Caco-2 (cell line): Measurements from ENCODE around the gene EMC10. TPM values are rescaled to one million over a fixed set of nuclear protein-coding genes. Genes with fewer than 3 reads are reported as not detected.
A peak's percentile ranks its signal among the peaks of the same experiment; 100 is the strongest.

Experiments used
- BruUV-seq: library from RNA; stranded (reverse); fragments of 400-500 nt; replicated peaks from 2 replicates; lab custom pipeline; 2021; lab: Mats Ljungman, UMichigan
- CTCF ChIA-PET: fragments of 300-600 bp; sonication (Branson Sonifier 250); formaldehyde crosslinking; loops from one replicate; lab custom pipeline; 2022; ENCODE audit warnings: antibody characterized with exemption; lab: Charles Lee
- POLR2A ChIA-PET: fragments of 300-600 bp; sonication (Branson Sonifier 250); formaldehyde crosslinking; loops from one replicate; lab custom pipeline; 2022; ENCODE audit warnings: antibody characterized with exemption; lab: Charles Lee
- DNase-seq, 2 experiments: peaks; one replicate each; pipeline versions ENCODE4 v3.0.0 to v3.0.0-alpha.2; 2020 to 2022
- H3K27me3 ChIP-seq: replicated peaks from 2 replicates; pipeline ENCODE4 v1.6.0; 2011; ENCODE audit warnings: low read length; ENCODE audit not compliant: control insufficient read depth, insufficient read depth
- H3K36me3 ChIP-seq: 2 replicates; pipeline ENCODE4 v1.5.1; 2011; ENCODE audit warnings: low read length; ENCODE audit not compliant: control insufficient read depth, insufficient read depth
- H3K4me1 ChIP-seq: fragments of 250-450 bp; sonication (Bioruptor Pico); 2 replicates; pipeline ENCODE4 v1.5.1; 2020; ENCODE audit warnings: mild to moderate bottlenecking
- H3K4me3 ChIP-seq: 2 replicates; pipeline ENCODE4 v1.5.1; 2011; ENCODE audit warnings: low read depth, mild to moderate bottlenecking, control low read depth, low read length
- H3K9me3 ChIP-seq: fragments of 250-450 bp; sonication (Bioruptor Pico); 2 replicates; pipeline ENCODE4 v1.5.1; 2020; ENCODE audit warnings: mild to moderate bottlenecking, moderate library complexity
- H3K27ac Mint-ChIP-seq: one replicate; pipeline ENCODE4 v1.8.0; 2022; ENCODE audit warnings: mixed read lengths; ENCODE audit not compliant: unreplicated experiment
- H3K27me3 Mint-ChIP-seq: one replicate; pipeline ENCODE4 v1.8.0; 2022; ENCODE audit warnings: mixed read lengths; ENCODE audit not compliant: insufficient read depth, unreplicated experiment
- H3K36me3 Mint-ChIP-seq: one replicate; pipeline ENCODE4 v1.8.0; 2022; ENCODE audit warnings: mild to moderate bottlenecking, mixed read lengths; ENCODE audit not compliant: insufficient read depth, unreplicated experiment
- H3K4me1 Mint-ChIP-seq: one replicate; pipeline ENCODE4 v1.8.0; 2022; ENCODE audit warnings: low read depth, mixed read lengths; ENCODE audit not compliant: unreplicated experiment
- H3K4me3 Mint-ChIP-seq: one replicate; pipeline ENCODE4 v1.8.0; 2022; ENCODE audit warnings: mild to moderate bottlenecking, moderate library complexity, mixed read lengths; ENCODE audit not compliant: unreplicated experiment
- H3K9me3 Mint-ChIP-seq: one replicate; pipeline ENCODE4 v1.8.0; 2022; ENCODE audit warnings: mixed read lengths; ENCODE audit not compliant: unreplicated experiment
- intact Hi-C: fragments of 100-400 bp; cut with micrococcal nuclease; formaldehyde crosslinking; loops from one replicate; pipeline ENCODE4 v1.10.0; 2022; ENCODE audit not compliant: unreplicated experiment
- total RNA-seq: library from RNA; stranded (reverse); gene quantifications from 2 replicates; pipeline ENCODE4 v1.2.3, GENCODE V29; 2022
- TF ChIP-seq, protein P1 (sequence below), 2 experiments: fragments of 200-600 bp in 1 of 2; IDR thresholded peaks; 1 replicate in 1 of 2; 2 replicates in 1 of 2; pipeline versions ENCODE4 v1.5.1 to v1.8.0; 2011 to 2022; ENCODE audit warnings: antibody characterized with exemption in 1 of 2, control low read depth in 1 of 2, inconsistent platforms in 1 of 2, low read depth in 1 of 2, low read length in 1 of 2, mild to moderate bottlenecking in 1 of 2, moderate library complexity in 1 of 2; ENCODE audit not compliant: insufficient read depth in 1 of 2, severe bottlenecking in 1 of 2, unreplicated experiment in 1 of 2

Gene EMC10
- total RNA-seq, 1 experiment from 2014 or later, result 42.9 TPM

DNA sequence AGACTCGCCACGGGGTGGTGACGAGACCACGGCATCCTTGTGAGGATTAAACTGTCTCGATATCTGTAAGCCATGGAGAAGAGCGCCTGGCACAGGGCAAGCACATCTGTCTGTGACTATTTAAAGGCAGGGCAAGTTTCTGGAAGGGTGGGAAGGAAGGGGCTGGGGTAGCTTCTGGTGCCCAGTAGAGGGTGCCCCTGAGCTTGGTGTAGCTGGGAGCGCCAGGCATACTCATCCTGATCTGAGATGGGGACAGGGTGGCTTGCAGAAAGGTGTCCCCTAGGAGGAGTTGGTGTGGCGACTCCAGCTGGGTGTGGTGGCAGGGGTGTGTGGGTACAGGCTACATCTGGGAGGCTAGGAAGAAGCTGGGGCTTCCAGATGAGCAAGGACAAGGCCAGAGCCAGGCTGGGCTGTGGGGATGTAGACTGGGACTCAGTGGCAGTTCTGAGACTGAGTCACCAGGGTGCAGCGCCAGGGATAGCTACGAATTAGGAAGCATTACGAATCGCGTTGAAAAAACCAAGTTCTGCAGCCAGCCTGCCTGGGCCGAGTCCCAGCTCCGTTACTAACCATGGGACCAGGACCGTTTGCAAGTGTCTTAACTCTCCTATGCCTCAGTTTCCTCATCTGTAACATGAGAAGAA lies 60.5 kb downstream of the EMC10 start:
- intact Hi-C loops, result loop anchor here (1.0 to 10.0 kb wide), 3 partner anchors 20 to 247 kb away; no protein-coding TSS in a partner anchor
- H3K27me3 Mint-ChIP-seq, result peaks cover 5% of the 10 kb centered on the region
- DNase-seq, result no peak
- no peaks in the 10 kb centered on the region for H3K36me3 Mint-ChIP-seq
- H3K4me3 ChIP-seq, result no peak overlapping the region
- H3K36me3 ChIP-seq, result no peaks in the 10 kb centered on the region
- H3K27me3 ChIP-seq, result no peaks in the 10 kb centered on the region
- no peaks in the 10 kb centered on the region for H3K4me1 Mint-ChIP-seq
- H3K27ac Mint-ChIP-seq, result no peak overlapping the region
- POLR2A ChIA-PET, result no interaction called here
- BruUV-seq, result no TSS peak
- CTCF ChIA-PET, result interaction anchor here (1.1 to 4.1 kb wide), 7 partner anchors 8 to 385 kb away, joined by 3 to 25 read pairs (median 4); partner anchors contain the start of gene JOSD2
- no peaks in the 10 kb centered on the region for H3K4me1 ChIP-seq
- TF ChIP-seq, protein P1, sequence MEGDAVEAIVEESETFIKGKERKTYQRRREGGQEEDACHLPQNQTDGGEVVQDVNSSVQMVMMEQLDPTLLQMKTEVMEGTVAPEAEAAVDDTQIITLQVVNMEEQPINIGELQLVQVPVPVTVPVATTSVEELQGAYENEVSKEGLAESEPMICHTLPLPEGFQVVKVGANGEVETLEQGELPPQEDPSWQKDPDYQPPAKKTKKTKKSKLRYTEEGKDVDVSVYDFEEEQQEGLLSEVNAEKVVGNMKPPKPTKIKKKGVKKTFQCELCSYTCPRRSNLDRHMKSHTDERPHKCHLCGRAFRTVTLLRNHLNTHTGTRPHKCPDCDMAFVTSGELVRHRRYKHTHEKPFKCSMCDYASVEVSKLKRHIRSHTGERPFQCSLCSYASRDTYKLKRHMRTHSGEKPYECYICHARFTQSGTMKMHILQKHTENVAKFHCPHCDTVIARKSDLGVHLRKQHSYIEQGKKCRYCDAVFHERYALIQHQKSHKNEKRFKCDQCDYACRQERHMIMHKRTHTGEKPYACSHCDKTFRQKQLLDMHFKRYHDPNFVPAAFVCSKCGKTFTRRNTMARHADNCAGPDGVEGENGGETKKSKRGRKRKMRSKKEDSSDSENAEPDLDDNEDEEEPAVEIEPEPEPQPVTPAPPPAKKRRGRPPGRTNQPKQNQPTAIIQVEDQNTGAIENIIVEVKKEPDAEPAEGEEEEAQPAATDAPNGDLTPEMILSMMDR (IDR thresholded peaks at IDR 0.05; ENCODE audit: insufficient read depth in 1 of 2, low read depth in 1 of 2, low read length in 1 of 2, severe bottlenecking in 1 of 2, unreplicated experiment in 1 of 2), result no peak
- no peak overlapping the region for H3K4me3 Mint-ChIP-seq
- H3K9me3 Mint-ChIP-seq, result peaks cover 21% of the 10 kb centered on the region
- H3K9me3 ChIP-seq, result peaks cover 12% of the 10 kb centered on the region

DNA sequence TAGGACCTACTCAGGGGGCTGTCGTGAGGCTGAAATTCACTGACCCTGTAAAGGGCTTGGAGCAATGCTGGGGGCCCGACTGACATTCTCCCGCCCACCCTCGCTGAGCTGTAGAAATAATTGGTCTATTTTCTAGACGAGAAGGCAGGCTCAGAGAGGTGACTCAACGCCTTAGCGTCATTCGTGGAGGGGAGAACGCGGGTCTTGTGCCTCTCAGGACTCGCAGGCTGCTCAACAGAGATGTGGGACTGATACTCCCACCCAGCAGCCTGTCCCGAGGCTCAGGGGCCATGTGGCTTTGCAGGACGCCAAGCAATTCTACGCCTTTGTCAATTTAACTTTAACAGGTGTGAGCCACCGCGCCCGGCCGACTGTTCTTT lies 61.0 kb downstream of the EMC10 start:
- Mint-ChIP-seq H3K27me3 (peaks cover 3% of the 10 kb centered on the region), H3K36me3 (no peaks in the 10 kb centered on the region), H3K4me3 (no peak overlapping the region), H3K4me1 (no peaks in the 10 kb centered on the region), H3K9me3 (peaks cover 17% of the 10 kb centered on the region), H3K27ac (no peak overlapping the region)
- Histone ChIP-seq H3K36me3 (no peaks in the 10 kb centered on the region), H3K9me3 (peaks cover 9% of the 10 kb centered on the region), H3K4me1 (no peaks in the 10 kb centered on the region), H3K4me3 (no peak overlapping the region), H3K27me3 (no peaks in the 10 kb centered on the region)
- BruUV-seq, result no TSS peak
- intact Hi-C loops, result loop anchor here (1.0 to 10.0 kb wide), 3 partner anchors 19 to 246 kb away; no protein-coding TSS in a partner anchor
- DNase-seq, result no peak
- TF ChIP-seq, protein P1 (IDR thresholded peaks at IDR 0.05; ENCODE audit: insufficient read depth in 1 of 2, low read depth in 1 of 2, low read length in 1 of 2, severe bottlenecking in 1 of 2, unreplicated experiment in 1 of 2), result no peak
- POLR2A ChIA-PET, result no interaction called here
- CTCF ChIA-PET, result interaction anchor here (1.0 to 4.1 kb wide), 8 partner anchors 9 to 385 kb away, joined by 3 to 25 read pairs (median 4); partner anchors contain the start of gene JOSD2

DNA sequence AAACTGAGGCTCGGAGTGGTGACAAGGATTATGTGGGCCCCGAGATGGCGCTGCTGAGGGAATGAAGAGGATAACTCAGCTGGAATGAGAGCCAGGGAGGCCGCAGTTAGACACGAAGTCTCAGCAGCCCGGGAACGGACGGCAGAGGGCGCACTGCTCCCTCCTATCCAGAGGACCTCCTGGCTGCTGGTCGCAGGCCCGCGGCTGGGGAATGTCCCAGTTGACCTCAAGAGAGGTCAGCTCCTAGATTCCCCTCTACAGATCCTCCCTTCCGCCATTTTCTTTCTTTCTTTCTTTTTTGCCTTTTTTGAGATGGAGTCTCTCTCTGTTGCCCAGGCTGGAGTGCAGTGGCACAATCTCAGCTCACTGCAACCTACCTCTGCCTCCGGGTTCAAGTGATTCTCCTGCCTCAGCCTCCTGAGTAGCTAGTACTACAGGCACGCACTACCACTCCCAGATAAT lies 61.5 kb downstream of the EMC10 start:
- POLR2A ChIA-PET, result no interaction called here
- no peaks in the 10 kb centered on the region for H3K27me3 ChIP-seq
- no peaks in the 10 kb centered on the region for H3K4me1 Mint-ChIP-seq
- TF ChIP-seq, protein P1 (IDR thresholded peaks at IDR 0.05; ENCODE audit: insufficient read depth in 1 of 2, low read depth in 1 of 2, low read length in 1 of 2, severe bottlenecking in 1 of 2, unreplicated experiment in 1 of 2), result peak; percentile 84 to 87
- peaks cover 4% of the 10 kb centered on the region; the same call in 1 of the 2 replicates for H3K9me3 ChIP-seq
- H3K27me3 Mint-ChIP-seq, result no peaks in the 10 kb centered on the region
- CTCF ChIA-PET, result interaction anchor here (0.6 to 4.1 kb wide), 8 partner anchors 16 to 169 kb away, joined by 3 to 25 read pairs (median 4); partner anchors contain the start of gene JOSD2
- no peak overlapping the region for H3K27ac Mint-ChIP-seq
- no peaks in the 10 kb centered on the region for H3K36me3 ChIP-seq
- DNase-seq, result peak; percentile 88 to 89
- H3K4me3 Mint-ChIP-seq, result no peak overlapping the region
- no peaks in the 10 kb centered on the region for H3K36me3 Mint-ChIP-seq
- BruUV-seq, result no TSS peak
- no peaks in the 10 kb centered on the region for H3K4me1 ChIP-seq
- peaks cover 12% of the 10 kb centered on the region for H3K9me3 Mint-ChIP-seq
- intact Hi-C loops, result loop anchor here (1.0 to 10.0 kb wide), 3 partner anchors 19 to 246 kb away; no protein-coding TSS in a partner anchor
- no peak overlapping the region for H3K4me3 ChIP-seq

Other genes starting within 250 kb of the EMC10 start
- gene KCNC3, start 147.1 kb upstream of the EMC10 start, total RNA-seq, result 20.6 and 24.6 TPM in 2 replicates
- 1.2 and 1.6 TPM in 2 replicates for gene NAPSA, start 110.9 kb upstream of the EMC10 start, total RNA-seq
- gene NR1H2, start 100.0 kb upstream of the EMC10 start, total RNA-seq, result 38.3 and 40.3 TPM in 2 replicates
- 128 TPM in 2 replicates for gene POLD1, start 92.2 kb upstream of the EMC10 start, total RNA-seq
- 0.50 and 0.51 TPM in 2 replicates for gene SPIB, start 57.6 kb upstream of the EMC10 start, total RNA-seq
- gene MYBPC2, start 43.6 kb upstream of the EMC10 start, total RNA-seq, result 0.91 and 1.6 TPM in 2 replicates
- 1.4 and 1.5 TPM in 2 replicates for gene GARIN5A, start 341 bp downstream of the EMC10 start, total RNA-seq
- gene JOSD2, start 34.7 kb downstream of the EMC10 start, total RNA-seq, result 27.7 and 27.9 TPM in 2 replicates
- gene ASPDH, start 37.4 kb downstream of the EMC10 start, total RNA-seq, result not detected in 2 replicates
- 0.30 and 0.54 TPM in 2 replicates for gene LRRC4B, start 91.9 kb downstream of the EMC10 start, total RNA-seq
- gene SYT3, start 163.4 kb downstream of the EMC10 start, total RNA-seq, result 0.41 and 0.70 TPM in 2 replicates
- gene C19orf81, start 172.9 kb downstream of the EMC10 start, total RNA-seq, result 0.41 TPM in 1 of 2 replicates, not detected in the other
- not detected in 2 replicates for gene SHANK1, start 243.3 kb downstream of the EMC10 start, total RNA-seq
- gene CLEC11A, start 246.9 kb downstream of the EMC10 start, total RNA-seq, result 0.51 and 1.1 TPM in 2 replicates